Aorta (tissue), 5 donors: ENCODE measurements around the gene EP300. TPM values are rescaled to one million over a fixed set of nuclear protein-coding genes. Genes with fewer than 3 reads are reported as not detected.
"Not testable (repeated sequence)": the region's sequence is repeated elsewhere in the genome, so short reads cannot be mapped to it uniquely, and the experiment has no call there.

ENCODE experiments used
- ATAC-seq: fragments of 200-7000 bp; cut with Tn5 transposase; one replicate; pipeline ENCODE4 v1.9.1; 2022; ENCODE audit warnings: moderate library complexity; ENCODE audit not compliant: low FRiP score
- DNase-seq, 2 donors: peaks; one replicate each; pipeline ENCODE4 v3.0.0-alpha.2; 2020
- H3K27ac ChIP-seq, 2 donors: one replicate each; pipeline ENCODE4 v1.5.1; 2013; ENCODE audit warnings: low read length in 2 of 2, mild to moderate bottlenecking in 2 of 2, moderate library complexity in 2 of 2, control low read depth in 1 of 2, inconsistent platforms in 1 of 2, low read depth in 1 of 2
- H3K27me3 ChIP-seq, 2 donors: one replicate each; pipeline ENCODE4 v1.6.1; 2013; ENCODE audit warnings: control low read depth in 1 of 2, low read length in 1 of 2, mild to moderate bottlenecking in 1 of 2, moderate library complexity in 1 of 2; ENCODE audit not compliant: insufficient read depth in 2 of 2, control insufficient read depth in 1 of 2
- H3K36me3 ChIP-seq, 2 donors: one replicate each; pipeline ENCODE4 v1.6.1; 2013; ENCODE audit warnings: control low read depth in 1 of 2, low read length in 1 of 2, mild to moderate bottlenecking in 1 of 2; ENCODE audit not compliant: insufficient read depth in 2 of 2, control insufficient read depth in 1 of 2
- H3K4me1 ChIP-seq, 2 donors: one replicate each; pipeline ENCODE4 v1.6.1; 2013; ENCODE audit warnings: low read length in 2 of 2, control low read depth in 1 of 2, mild to moderate bottlenecking in 1 of 2, moderate library complexity in 1 of 2; ENCODE audit not compliant: insufficient read depth in 2 of 2, control insufficient read depth in 1 of 2
- H3K4me3 ChIP-seq, 2 donors: one replicate each; pipeline ENCODE4 v1.5.1; 2013; ENCODE audit warnings: low read length in 2 of 2, control low read depth in 1 of 2, mild to moderate bottlenecking in 1 of 2
- H3K9me3 ChIP-seq: one replicate; pipeline ENCODE4 v1.6.1; 2013; ENCODE audit warnings: mild to moderate bottlenecking, low read length; ENCODE audit not compliant: control insufficient read depth
- WGBS, 2 donors: extraction: QIAGEN DNeasy Blood & Tissue Kit; methylation state at CpG; one replicate each; pipeline ENCODE4 v1.1.7; 2013; 5-methylcytosine and 5-hydroxymethylcytosine counted together
- intact Hi-C, 2 donors: fragments of 100-400 bp; cut with DNase I; formaldehyde crosslinking; loops; one replicate each; pipeline versions ENCODE4 v1.14.2 to v1.15.0; 2022
- polyA plus RNA-seq, 2 donors: library from polyadenylated mRNA; stranded (reverse); fragments of 200-250 nt; gene quantifications; one replicate each; pipeline ENCODE4 v1.2.3, GENCODE V29; 2013
- total RNA-seq, 2 donors: library from RNA; stranded (reverse); fragmentation: NEBNext Ultra II Directional; extraction: Animal tissue kit (Norgen Biotek cat#: 25700); gene quantifications; one replicate each; pipeline ENCODE4 v1.2.1, GENCODE V29; 2021
- donor health status: healthy with polysubstance abuse.
- donor health status: Bipolar disorder and iron deficiency.
- donor health status: DM: no; HTN: no; CAD: no.
- donor health status: DM: no; HTN: no; CAD: no.
- donor health status: DM: yes; HTN: yes; CAD: no.

EP300 gene
- total and polyA plus RNA-seq, 4 donors: 4.9 to 89.5 (median 36.8) TPM

DNA sequence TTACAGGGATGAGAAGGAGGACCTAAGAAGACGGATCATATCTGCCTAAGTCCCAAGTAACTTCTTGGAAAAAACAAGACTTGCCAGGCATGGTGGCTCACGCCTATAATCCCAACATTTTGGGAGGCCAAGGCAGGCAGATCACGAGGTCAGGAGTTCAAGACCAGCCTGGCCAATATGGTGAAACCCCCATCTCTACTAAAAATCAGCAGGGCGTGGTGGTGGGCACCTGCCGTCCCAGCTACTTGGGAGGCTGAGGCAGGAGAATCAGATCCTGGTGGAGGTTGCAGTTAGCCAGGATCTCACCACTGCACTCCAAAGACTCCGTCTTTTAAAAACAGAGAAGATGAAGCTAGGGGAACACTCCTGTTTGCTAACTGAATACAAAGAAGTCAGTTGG, 88.0 kb downstream of the EP300 start:
- H3K27me3 ChIP-seq, H3K27ac ChIP-seq, H3K4me1 ChIP-seq, intact Hi-C loops, H3K4me3 ChIP-seq, DNase-seq, ATAC-seq, H3K9me3 ChIP-seq: not testable (repeated sequence)
- peaks cover 0 to 17% of the 10 kb centered on the region in 2 donors for H3K36me3 ChIP-seq
- 97 to 98% methylated on average over 6 of the region's 6 CpGs for WGBS, 2 donors

GRCh38 chr22:41180926-41181325, 88.5 kb downstream of the EP300 start:
- intact Hi-C loops: no loop called here
- peaks cover 0 to 17% of the 10 kb centered on the region in 2 donors for H3K36me3 ChIP-seq
- H3K27ac ChIP-seq: no peak overlapping the region

GRCh38 chr22:41181349-41182241, 89.2 kb downstream of the EP300 start:
- 60 to 73% methylated on average over 15 of the region's 15 CpGs for WGBS, 2 donors
- no peaks in the 10 kb centered on the region for H3K4me1 ChIP-seq
- H3K4me3 ChIP-seq: no peak overlapping the region
- peaks cover 0 to 15% of the 10 kb centered on the region in 2 donors for H3K36me3 ChIP-seq
- no peak overlapping the region for H3K27ac ChIP-seq
- no peaks in the 10 kb centered on the region for H3K9me3 ChIP-seq
- H3K27me3 ChIP-seq: no peaks in the 10 kb centered on the region
- ATAC-seq: peak; percentile 19
- intact Hi-C loops: no loop called here
- DNase-seq: peak in 1 of 2 donors; percentile 51

More at GRCh38 chr22:41180926-41181325, 88.5 kb downstream of the EP300 start:
- no peak overlapping the region for H3K4me3 ChIP-seq
- DNase-seq: no peak
- 66 to 70% methylated on average over 3 of the region's 3 CpGs for WGBS, 2 donors
- ATAC-seq: no peak
- H3K4me1 ChIP-seq: no peaks in the 10 kb centered on the region
- H3K27me3 ChIP-seq: no peaks in the 10 kb centered on the region
- no peaks in the 10 kb centered on the region for H3K9me3 ChIP-seq

DNA sequence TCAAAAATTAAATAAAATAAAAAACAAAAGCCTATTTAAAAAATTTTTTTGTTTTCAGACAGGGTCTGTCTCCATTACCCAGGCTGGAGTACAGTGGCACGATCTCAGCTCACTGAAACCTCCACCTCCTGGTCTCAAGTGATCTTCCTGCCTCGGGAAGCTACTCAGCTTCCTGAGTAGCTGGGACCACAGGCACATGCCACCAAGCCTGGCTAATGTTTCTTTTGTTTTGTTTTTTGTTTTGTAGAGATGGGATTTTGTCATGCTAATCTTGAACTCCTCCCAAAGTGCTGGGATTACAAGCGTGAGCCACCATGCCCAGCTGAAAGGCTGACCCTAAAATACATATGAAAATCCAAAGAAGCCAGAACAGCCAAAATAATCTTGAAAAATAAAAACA, 92.3 kb downstream of the EP300 start:
- H3K4me1 ChIP-seq: no peaks in the 10 kb centered on the region
- intact Hi-C loops: no loop called here
- ATAC-seq (no peak), DNase-seq (no peak)
- no peaks in the 10 kb centered on the region for H3K9me3 ChIP-seq
- H3K36me3 ChIP-seq: no peaks in the 10 kb centered on the region
- no peaks in the 10 kb centered on the region for H3K27me3 ChIP-seq
- H3K4me3 ChIP-seq: no peak overlapping the region
- H3K27ac ChIP-seq: no peak overlapping the region
- WGBS, 2 donors: 51 to 55% methylated on average over 3 of the region's 3 CpGs

DNA sequence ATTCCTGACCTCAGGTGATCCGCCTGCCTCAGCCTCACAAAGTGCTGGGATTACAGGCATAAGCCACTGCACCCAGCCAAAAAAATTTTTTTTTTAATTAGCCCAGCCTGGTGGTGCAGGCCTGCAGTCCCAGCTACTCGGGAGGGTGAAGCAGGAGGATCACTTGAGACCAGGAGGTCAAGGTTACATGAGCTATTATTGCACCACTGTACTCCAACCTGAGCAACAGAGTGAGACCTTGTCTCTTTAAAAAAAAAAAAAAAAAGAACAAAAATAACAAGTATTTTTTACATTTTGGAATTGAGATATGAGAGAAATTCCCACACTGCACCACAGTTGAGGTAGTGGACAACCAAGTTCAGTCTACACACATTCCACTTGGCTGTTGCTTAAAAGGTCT, 99.1 kb downstream of the EP300 start:
- no peaks in the 10 kb centered on the region for H3K27me3 ChIP-seq
- DNase-seq (no peak), ATAC-seq (no peak)
- H3K27ac ChIP-seq: no peak overlapping the region
- no peak overlapping the region for H3K4me3 ChIP-seq
- no peaks in the 10 kb centered on the region for H3K36me3 ChIP-seq
- no peaks in the 10 kb centered on the region for H3K9me3 ChIP-seq
- intact Hi-C loops: loop anchor here in 1 of 2 donors (10.0 kb wide), 1 partner anchor 97 kb away; the partner anchor contains the start of gene EP300
- 83 to 88% methylated on average over 2 of the region's 2 CpGs for WGBS, 2 donors
- no peaks in the 10 kb centered on the region for H3K4me1 ChIP-seq

GRCh38 chr22:41193829-41194228, 101.4 kb downstream of the EP300 start:
- Histone ChIP-seq H3K4me1 (no peaks in the 10 kb centered on the region), H3K9me3 (no peaks in the 10 kb centered on the region), H3K27me3 (no peaks in the 10 kb centered on the region), H3K36me3 (no peaks in the 10 kb centered on the region), H3K4me3 (no peak overlapping the region), H3K27ac (no peak overlapping the region)
- WGBS, 2 donors: 95 to 96% methylated on average over 6 of the region's 6 CpGs
- intact Hi-C loops: loop anchor here in 1 of 2 donors (10.0 kb wide), 1 partner anchor 99 kb away; the partner anchor contains the start of gene EP300
- no peak for DNase-seq
- ATAC-seq: no peak

- WGBS, 2 donors: 1% methylated on average over 49 to 91 of the region's 91 CpGs
- ATAC-seq (peak; percentile 92), DNase-seq (peak; percentile 89 to 95)
- H3K4me1 ChIP-seq: no peaks in the 10 kb centered on the region
- no peaks in the 10 kb centered on the region for H3K27me3 ChIP-seq
- H3K36me3 ChIP-seq: no peaks in the 10 kb centered on the region
- H3K27ac ChIP-seq: no peak overlapping the region
- no peaks in the 10 kb centered on the region for H3K9me3 ChIP-seq
- peak overlapping the region; percentile 29 to 58 for H3K4me3 ChIP-seq
- intact Hi-C loops: loop anchor here in 1 of 2 donors (10.0 kb wide), 1 partner anchor 103 kb away; the partner anchor contains the start of gene EP300
Observed at GRCh38 chr22:41197038-41197972, 104.9 kb downstream of the EP300 start.

GRCh38 chr22:41198027-41198580, 105.7 kb downstream of the EP300 start:
- H3K9me3 ChIP-seq: no peaks in the 10 kb centered on the region
- no peaks in the 10 kb centered on the region for H3K36me3 ChIP-seq
- 2 to 3% methylated on average over 9 of the region's 9 CpGs for WGBS, 2 donors
- DNase-seq (peak; percentile 62 to 79), ATAC-seq (no peak)
- no peaks in the 10 kb centered on the region for H3K4me1 ChIP-seq
- intact Hi-C loops: loop anchor here in 1 of 2 donors (10.0 kb wide), 1 partner anchor 103 kb away; the partner anchor contains the start of gene EP300
- no peak overlapping the region for H3K27ac ChIP-seq
- peak overlapping the region; percentile 29 to 58 for H3K4me3 ChIP-seq
- no peaks in the 10 kb centered on the region for H3K27me3 ChIP-seq
